NCI-H748 treated with DMSO at 0.1 percent for 48 hours (cell line): ENCODE results near the gene VAC14.
"Not testable (repeated sequence)": the region's sequence is repeated elsewhere in the genome, so short reads cannot be mapped to it uniquely, and the experiment has no call there.

Experiments
- DNase-seq: peaks from one replicate; lab custom pipeline; 2025; lab: John Stamatoyannopoulos, UW

The VAC14 gene

GRCh38 chr16:70743791-70744190 is 57.2 kb downstream of the VAC14 start:
- DNase-seq = no peak

- DNase-seq = not testable (repeated sequence)
Observed at GRCh38 chr16:70742967-70743366, 58.0 kb downstream of the VAC14 start.

- no peak for DNase-seq
Observed at GRCh38 chr16:70741783-70742125, 59.2 kb downstream of the VAC14 start.

- no peak for DNase-seq
Observed at GRCh38 chr16:70740914-70741782, 59.8 kb downstream of the VAC14 start.

GRCh38 chr16:70740174-70740913 is 60.6 kb downstream of the VAC14 start:
- no peak for DNase-seq

GRCh38 chr16:70739389-70739788 is 61.6 kb downstream of the VAC14 start:
- DNase-seq = no peak

GRCh38 chr16:70738083-70738977 is 62.6 kb downstream of the VAC14 start:
- no peak for DNase-seq

- DNase-seq = no peak
Observed at GRCh38 chr16:70737377-70738082, 63.4 kb downstream of the VAC14 start.

- no peak for DNase-seq
Observed at GRCh38 chr16:70736465-70737376, 64.2 kb downstream of the VAC14 start.

- no peak for DNase-seq
Observed at GRCh38 chr16:70735141-70735979, 65.6 kb downstream of the VAC14 start.

GRCh38 chr16:70734522-70735095 is 66.3 kb downstream of the VAC14 start:
- DNase-seq = no peak

GRCh38 chr16:70730944-70731343 is 70.0 kb downstream of the VAC14 start:
- DNase-seq = no peak

- no peak for DNase-seq
Observed at GRCh38 chr16:70730031-70730430, 70.9 kb downstream of the VAC14 start.

- no peak for DNase-seq
Observed at GRCh38 chr16:70729292-70729691, 71.7 kb downstream of the VAC14 start.

- no peak for DNase-seq
Observed at GRCh38 chr16:70728150-70728549, 72.8 kb downstream of the VAC14 start.

- DNase-seq = no peak
Observed at GRCh38 chr16:70726892-70727361, 74.0 kb downstream of the VAC14 start.

GRCh38 chr16:70725912-70726828 is 74.8 kb downstream of the VAC14 start:
- DNase-seq = no peak
